ENCODE measurements around the gene GDF11.

Gene GDF11

DNA sequence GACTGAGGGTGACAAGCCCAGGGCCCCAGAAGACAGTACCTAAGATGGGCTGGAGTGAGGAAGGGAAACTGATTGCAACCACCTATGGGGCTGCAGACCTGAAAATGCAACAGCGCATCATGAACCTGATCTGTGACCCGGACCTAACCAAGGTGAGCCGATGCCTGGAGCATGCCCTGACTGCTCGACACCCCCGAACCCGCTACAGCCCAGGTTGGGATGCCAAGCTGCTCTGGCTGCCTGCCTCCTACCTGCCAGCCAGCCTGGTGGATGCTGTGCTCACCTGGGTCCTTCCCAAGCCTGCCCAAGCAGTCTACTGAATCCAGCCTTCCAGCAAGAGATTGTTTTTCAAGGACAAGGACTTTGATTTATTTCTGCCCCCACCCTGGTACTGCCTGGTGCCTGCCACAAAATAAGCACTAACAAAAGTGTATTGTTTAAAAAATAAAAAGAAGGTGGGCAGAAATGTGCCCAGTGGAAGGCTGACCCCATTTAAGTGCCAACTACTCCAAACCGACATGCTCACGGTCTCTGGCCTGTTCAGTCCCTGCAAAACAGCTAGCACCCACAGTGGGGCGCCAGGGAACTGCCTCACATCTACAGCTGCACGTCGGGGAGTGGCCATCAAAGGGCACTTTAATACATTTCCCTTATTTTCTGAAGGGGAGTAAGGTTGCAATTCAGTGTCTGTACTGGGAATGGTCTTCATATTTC is 18.5 kb upstream of the GDF11 start:
- FAIRE-seq = no peak

DNA sequence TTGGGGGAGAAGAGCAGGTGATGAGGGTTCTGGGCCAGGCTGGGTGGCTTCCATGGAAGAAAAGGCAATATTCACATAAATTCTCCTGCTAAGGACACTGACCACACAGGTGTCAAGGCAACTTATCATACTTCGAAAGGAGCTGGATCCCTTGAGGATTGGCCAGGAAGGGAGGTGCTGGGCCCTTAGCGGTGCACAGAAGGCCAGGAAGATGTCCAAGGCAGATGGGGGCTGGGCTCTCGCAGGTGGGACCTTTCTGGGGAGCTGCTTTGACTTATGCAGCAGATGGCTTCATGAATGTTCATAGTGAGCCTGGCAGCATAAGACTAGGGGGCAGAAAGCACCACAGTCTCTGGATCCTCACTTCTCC is 18.0 kb upstream of the GDF11 start:
- FAIRE-seq = no peak

DNA sequence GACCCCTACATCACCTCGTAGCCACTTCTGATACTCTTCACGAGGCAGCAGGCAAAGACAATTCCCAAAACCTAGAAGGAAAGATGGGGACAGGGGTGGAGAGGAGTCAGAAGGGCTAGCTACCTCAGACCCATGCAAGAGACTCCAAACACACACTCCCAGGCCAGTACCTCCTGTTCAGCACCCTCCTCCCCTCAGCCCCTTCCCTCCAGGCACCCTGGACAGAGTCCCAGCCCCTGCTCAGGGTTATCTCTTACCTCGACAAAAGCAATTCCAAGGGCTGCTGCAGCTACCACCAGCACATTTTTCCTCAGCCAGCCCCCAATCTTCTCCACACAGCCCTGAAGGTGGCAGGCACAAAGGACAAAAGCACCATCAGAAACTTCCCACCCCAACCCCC is 17.4 kb upstream of the GDF11 start:
- no peak for FAIRE-seq

DNA sequence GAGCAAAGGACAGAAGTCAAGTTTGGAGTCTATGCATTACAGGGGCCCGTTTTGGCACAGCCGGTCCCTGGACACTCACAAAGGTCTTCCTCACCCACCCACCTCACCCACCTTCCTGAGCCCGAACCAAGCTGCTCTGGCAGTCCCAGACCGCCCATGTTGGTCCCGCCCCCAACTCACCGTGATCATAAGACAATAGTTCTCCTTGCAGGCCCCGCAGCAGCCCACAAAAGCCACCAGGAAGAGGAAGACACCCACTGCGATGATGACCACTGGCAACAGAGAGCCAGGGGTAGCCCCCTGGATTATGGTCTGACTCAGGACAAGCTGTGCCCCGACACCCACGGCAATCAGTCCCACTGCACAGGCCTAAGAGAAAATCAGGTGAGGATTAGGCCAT is 16.0 kb upstream of the GDF11 start:
- FAIRE-seq = no peak

DNA sequence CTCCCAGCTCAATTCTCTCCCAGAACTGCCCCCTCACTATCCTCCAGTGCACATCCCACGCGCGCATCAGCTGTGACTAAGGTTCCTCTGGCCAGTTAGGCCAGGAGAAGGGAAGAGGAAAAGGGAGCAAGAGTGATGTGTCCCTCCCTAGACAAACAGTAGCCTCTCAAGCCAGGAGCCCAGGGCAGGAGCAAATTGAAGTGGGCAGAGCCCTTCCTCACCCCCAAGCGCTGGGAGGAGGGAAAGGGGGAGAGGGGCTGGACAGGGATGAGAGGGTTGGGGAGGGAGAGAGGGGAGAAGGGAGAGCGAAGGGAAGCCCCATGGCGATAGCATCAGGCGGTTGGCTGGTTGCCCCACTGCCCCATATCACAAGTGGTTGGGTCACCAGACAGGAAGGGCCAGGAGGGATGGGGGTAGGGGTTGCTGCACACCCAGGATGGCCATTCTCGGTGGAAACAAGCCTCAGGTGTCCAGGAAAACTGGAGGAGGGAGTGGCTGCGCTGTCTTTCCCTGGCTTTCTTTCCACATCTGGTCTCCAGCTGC is 15.2 kb upstream of the GDF11 start:
- no peak for FAIRE-seq

DNA sequence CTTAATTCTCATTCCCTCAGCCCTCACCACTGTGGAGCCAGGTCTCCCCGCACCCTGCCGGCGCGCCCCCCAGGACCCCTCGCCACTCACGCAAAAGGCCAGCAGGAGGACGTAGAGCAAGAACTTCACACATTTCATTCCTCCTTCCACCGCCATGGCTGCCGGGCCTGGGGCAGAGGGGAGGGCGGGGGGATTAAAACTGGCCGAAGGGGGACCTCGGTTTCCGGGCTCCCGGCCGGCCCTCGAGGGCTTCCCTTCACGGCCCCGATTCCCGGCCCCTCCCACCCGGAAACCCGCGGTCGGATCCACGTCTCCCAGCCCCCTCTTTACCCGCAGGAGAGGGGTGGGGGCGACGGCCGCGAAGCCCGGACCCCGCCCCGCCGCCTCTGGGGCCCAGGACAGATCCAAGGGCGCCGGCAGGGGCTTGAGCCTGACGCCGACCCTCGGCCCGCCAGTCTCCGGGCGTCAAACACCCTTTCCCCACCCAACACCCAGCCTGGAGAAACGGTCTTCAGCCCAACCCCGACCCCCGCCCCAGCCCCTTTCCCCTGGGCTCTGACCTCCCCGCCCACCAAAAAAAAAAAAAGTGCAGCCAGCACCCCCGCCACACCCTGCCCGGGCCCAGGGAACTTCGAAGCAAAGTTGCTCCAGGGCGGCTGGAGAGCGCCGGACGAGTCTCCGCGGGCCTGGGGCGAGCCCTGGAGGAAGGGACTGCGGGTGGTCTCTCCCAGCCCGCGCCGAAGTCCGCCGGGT is 14.6 kb upstream of the GDF11 start:
- FAIRE-seq = no peak

DNA sequence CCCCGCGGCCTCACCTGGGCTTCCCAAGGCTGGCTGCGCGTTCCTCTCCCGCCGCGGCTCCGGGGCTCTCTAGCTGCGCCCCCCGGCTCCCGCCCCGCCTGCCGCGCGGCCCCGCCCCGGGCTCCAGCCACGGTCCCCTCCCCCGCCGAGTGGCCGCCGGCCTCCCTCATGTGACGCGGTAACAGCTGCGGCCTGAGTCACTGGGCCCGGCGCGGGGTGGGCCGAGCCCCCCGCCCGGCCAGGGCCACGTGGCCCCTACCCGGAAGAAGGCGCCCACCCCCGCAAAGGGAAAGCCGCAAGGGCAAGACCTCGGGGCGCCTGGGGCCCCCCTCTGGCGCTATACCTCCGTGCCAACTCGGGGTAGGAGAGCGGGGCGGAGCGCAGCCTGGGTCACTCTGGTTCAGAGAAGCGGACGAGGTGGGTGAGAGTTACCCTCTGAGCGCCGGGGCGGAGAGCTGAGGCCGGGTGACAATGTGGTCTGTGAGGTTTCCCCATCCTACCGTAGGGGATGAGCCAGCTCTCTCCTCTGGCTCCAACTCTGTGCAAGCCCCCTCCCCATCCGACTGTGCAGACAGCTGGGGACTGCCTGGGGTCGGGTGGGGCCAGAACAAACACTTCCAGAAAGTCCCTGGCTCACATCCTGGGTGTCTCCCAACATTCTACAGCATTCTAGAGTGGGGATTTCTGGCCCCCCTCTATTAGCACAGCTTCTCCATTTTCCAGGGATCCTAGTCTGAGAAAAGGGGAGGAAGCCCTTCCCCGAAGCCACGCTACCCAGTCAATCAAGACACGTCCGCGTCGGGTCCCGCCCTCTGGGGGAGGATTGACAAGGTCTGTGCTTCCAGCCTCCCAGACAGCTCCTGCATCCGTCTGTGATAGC is 13.7 kb upstream of the GDF11 start, which contains the start of gene CD63:
Gene CD63 (minus strand): TSS at position 71 of the 880 bp plus-strand sequence. CDS start 668 bp downstream, outside the sequence.
- FAIRE-seq = no peak

DNA sequence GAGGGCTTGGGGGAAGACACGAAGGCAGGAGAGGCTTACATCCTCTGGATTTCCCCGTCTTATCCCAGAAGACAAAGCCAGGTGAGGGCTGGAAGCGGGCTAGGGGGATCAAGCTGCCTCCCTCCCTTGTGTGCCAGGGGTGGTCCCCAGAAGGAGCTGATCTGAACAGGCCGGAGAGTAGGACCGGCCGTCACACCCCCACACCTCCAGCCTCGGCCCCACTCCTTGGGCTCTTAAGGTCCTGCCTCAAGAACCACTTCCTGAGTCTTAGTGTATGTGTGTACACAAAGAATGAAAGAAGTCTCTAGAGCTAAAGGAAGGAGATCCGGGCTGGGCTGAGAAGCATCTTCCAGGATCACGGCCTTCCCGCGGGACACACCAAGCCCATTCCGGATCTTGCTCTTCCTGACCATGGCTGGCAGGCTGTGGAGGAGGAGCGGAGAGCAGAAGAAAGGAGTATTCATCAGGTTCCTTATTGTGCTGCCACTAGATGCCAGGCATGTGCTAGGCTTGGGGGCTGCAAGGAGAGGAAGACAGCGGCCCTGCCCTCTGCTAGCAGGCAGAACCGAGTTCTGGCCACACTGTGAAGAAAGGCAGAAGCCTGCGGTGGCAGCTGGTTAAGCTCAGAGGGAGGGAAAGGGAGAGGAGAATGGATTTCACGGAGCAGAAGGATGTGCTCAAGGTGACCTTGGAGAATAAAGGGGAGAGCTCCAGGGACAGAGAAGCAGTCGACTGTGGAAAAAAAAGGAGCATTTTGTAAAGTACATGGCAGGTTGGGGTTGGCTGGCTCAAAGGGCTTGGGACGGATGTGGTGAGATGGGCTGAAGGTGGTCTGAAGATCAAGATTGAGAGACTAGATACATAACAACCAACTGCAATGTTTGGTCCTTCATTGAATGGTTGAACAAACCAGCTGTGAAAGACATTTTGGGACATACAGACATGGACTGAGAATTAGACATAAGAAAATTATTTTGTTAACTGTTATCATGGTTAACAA is 12.8 kb upstream of the GDF11 start:
- FAIRE-seq = no peak

DNA sequence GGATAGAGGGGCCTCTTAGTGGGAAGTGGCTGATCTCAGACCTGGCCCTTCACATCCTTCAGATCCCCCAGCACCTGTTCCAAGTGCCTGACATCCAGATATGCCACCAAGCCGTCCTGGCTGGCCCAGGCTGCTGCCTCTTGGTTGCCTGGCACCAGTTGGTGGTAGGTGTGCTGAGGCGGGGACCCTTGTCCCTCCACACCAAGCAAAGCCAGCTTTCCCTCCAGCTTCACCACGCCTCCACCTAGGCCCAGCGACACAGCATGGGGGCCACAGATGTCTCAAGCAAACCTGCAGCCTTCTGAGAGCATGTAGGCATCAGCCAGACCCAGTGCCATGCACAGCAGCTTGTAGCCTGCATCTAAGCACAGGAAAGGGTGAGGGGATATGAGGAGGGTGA is 10.6 kb upstream of the GDF11 start:
- FAIRE-seq = no peak

DNA sequence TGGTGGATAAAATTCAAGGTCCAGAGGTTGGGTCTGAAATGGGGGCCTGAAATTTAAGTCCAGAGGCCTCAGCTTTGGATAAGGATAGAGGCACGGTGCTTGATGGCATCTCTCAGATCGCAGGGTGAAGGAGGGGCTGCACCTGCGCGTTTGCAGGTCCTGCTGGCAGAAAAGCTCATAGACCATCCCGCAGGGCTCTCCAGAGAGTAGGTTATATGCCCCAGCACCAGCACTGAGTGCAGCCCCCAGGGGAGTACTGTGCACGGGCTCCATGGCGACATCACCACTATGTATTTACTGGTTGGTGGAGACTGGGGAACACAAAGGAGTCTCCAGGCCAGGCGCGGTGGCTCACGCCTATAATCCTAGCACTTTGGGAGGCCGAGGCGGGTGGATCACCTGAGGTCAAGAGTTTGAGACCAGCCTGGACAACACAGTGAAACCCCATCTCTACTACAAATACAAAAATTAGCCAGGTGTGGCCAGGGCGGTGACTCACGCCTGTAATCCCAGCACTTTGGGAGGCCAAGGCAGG is 9.8 kb upstream of the GDF11 start:
- no peak for FAIRE-seq

DNA sequence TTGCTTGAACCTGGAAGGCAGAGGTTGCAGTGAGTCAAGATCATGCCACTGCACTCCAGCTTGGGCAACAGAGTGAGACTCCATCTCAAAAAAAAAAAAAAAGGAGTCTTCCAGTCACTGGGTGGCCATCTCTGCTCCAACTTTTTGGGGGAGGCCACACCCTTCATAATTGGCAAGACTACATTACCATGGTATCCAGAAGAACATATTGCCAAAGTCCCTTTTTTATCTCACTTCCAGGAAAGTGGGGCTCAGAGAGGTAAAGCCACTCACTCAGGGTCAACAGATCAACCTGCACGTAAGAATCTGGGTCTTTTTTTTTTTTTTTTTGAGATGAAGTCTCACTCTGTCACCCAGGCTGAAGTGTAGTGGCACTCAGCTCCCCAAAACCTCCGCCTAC is 9.1 kb upstream of the GDF11 start:
- no peak for FAIRE-seq

DNA sequence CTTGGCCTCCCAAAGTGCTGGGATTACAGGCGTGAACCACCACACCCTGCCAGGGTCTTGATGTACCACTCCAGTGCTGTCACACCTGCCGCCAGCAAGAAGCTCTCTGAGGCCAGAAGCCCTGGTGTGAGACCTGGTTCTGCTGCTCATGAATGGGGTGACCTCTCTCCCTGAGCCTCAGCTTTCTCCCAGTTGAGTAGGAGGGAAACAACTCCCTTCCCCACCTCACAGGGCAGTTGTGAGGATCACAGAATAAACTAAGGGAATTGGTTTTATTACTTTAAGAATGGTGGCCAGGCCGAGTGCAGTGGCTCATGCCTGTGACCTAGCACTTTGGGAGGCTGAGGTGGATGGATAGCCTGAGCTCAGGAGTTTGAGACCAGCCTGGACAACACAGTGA is 8.3 kb upstream of the GDF11 start:
- no peak for FAIRE-seq

DNA sequence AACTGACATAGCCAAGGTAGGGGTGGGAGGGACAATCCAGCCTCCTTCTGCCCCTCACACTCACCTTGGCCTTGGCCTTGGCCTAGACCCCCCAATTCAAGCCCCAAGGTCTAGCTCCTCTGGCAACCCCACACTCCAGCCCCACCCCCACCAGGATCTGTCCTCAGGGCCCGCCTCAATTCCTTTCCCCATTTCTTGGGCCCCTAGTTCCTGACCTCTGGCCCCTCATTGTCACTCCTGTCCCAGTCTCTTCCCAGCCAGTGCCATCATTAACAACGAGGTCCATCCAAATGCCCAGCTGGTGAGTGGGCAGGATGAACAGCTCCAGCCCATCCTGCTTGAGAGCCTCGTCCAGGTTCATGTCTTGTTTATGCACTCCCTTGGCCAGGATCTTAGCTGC is 6.8 kb upstream of the GDF11 start:
- no peak for FAIRE-seq

DNA sequence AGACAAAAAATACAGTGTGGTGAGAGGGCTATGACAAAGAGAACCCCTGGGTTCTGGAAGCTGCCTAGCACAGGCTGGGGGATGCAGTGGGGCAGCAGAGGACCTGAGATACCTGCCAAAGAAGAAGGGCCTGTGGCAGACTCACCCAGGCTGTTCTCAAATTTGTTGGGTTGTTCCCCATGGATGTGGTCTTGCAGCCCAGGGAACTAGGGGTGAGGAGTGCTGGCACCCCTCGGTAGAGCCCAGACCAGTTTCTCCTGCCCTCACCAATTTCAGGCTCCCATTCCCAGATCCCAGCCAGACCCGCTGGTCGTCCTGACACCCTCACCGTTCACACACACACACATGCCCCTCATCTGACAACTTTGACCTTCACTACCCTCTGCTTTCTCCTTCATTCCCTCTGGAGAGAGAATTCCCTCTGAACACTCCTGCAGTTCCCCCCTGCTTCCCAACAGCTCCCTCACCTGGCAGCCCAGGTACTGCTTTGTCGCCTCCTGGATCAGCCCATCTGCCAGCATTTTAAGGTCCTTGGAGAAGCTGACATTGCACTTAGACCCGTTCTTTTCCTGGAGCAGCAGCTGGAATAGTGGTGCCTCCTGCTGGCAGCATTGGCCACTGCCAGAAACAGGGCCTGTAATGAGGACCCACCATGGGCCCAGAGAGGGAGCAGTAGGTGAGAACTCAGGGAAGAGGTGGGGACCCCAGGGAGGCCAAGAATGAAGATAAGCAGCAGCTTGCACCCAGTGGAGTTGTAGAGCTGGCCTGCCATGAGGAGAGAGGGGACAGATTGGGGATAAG is 5.9 kb upstream of the GDF11 start:
- no peak for FAIRE-seq

DNA sequence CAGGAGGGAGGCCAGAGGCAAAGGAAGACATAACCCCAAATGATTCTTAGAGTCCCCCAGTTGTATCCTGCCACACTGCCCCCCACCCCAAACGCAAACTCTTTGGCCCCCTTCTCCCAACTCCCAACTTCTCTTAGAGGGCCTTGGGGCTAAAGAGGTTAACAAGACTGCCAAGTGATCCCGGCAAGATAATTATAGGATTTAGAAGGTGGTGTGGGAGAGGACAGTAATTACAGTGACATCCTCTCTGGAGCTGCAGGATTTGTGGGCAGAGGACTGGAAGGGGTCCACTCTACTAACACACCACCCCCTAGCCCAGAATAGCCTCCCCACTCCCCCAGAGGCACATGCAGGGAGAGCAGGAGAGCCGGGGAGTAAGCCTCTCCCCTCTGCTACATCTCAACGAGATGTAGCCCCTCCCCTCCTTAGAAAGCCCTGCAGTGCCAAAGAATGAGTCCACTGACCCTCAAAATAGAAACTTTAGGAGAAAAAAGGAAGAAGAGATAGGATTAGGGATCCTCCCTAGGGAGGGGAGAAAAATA is 5.3 kb upstream of the GDF11 start:
- no peak for FAIRE-seq

DNA sequence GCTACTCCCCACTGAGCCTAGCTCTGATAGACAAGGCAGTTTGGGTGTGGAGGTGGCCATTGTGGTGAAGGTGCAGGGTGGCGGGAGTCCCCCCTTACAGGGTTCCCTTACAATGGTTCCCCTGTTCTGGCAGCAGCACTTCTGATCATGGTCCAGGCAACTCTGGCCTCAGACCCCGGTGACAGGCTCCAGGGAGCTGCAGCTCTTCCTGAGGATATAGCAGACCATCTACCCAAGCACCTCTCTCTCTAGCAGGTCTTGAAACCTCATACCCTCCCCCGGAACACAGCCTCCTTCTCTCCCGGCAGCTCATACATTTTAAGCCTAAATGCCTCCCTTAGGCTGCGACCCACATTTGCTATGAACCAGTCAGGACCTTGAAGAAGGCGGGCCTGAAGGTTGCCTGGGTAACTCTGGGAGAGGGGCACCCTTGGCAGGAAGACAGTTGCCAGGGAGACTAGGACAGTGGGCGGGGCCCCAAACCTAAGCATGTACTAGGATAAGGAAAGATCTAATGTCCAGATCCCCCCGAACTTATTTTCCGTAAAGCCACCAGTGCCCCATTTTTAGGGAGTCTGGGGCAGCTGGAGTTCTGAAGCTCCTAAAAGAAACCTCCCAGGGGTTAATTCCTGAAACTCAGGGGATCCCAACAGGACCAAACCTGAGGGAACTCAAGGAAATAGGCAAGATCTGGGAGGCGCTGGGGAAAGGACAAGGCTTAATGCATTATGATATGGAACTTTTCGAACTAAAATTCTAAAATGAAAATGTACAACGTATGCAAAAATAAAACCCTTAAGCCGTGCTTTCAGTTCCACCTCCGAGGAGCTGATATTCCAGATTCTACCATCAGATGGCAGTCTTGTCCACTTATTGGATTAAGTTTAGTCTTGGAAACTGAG is 4.5 kb upstream of the GDF11 start:
- peak; percentile 92 for FAIRE-seq

DNA sequence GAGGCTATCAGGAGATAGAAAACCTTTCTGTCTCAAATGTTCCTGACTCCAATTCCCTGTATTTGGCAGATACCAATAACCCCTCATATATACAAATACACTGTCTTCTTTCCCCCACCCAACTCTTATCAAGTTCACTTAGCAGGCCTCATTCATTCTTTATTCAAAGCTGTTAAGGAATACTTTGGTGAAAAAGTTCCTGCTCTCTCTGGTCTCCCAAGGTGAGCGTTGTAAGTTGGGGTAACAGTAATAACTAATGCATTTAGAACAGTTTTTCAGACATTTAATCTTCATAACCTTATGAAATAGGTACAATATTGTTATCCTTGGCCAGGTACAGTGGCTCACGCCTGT is 3.9 kb upstream of the GDF11 start:
- no peak for FAIRE-seq

DNA sequence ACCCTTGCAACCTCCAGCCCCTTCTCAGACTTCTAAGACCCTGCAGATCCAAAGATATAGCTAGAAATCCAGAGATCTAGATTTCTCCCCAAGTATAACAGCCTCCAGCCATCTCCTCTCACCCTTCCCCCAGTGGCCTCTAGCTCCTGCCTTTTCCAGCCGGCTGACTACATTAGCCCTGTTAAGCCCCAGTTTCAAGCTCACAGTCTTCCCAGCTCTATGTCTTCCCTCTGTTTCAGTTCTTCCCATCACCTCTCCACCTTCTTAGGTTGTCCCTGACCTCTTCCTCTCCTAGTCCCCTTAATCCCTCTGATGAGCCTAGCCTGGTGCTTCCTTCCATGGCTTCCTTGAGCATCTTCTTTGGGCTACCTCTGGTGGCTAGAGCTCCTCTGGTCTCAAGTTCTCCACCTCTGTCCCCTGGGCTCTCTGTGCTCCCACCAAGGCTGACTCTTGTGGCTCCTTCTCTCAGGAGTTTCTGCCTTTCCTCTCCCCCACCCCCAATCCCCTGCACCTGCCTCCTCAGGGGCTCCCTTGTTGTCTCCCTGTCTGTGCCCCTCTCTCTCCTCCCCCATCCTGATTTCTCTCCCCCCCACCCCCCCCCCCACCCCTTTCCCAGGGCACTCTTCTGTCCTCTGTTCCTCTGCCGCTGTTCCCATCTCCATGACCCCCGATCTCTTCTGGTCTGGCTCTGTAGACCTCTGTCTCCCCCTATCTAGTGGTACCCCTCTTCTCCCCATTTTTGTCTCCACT is 816 bp upstream of the GDF11 start:
- FAIRE-seq = no peak
